ENCODE results near the gene SCN8A.
"Not testable (repeated sequence)": the region's sequence is repeated elsewhere in the genome, so short reads cannot be mapped to it uniquely, and the experiment has no call there.

Gene SCN8A

GRCh38 chr12:51591016-51591901 is at the start of gene SCN8A:
TSS of gene SCN8A (plus strand) at chr12:51591233. CDS start at chr12:51662818, 71,585 bp downstream.
- DNase-seq: no peak

DNA sequence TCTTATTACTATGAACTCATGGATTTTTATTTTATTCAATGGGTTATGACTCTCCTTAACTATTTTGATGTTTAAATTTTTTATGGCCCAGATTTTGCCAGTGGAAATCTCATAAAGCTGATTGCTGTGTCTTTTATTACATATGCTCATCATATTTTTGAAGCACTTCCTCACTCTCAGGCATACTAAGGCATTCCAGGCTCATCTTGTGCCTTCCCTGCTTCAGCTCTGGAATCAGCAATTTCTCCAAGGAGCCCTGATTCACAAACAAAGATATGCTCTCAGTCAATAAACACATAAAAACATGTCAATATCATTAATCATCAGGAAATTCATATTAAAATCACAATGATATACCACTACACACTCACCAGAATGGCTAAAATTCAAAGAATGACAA is 44.9 kb upstream of the SCN8A start:
- no peak for DNase-seq

- DNase-seq: no peak
Observed at GRCh38 chr12:51547606-51548005, 43.4 kb upstream of the SCN8A start.

DNA sequence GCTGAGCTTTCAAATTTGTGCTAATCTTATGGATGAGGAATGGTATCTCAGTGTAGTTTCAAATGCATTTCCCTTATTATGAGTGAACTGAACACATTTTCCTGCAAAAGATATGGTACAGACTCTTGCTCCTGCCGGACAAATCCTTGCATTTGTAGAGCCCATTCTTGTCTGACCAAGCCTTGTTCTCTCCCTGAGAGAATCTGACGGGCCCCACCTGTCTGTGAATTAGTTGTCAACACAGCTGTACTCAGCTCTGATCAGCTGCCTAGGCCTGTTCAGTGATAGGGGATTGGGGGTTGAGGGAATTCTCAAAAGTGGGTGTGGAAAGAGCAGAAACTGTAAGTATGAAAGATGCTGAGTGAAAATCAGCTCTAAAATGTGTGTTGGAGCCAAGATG is 42.8 kb upstream of the SCN8A start:
- DNase-seq: no peak

DNA sequence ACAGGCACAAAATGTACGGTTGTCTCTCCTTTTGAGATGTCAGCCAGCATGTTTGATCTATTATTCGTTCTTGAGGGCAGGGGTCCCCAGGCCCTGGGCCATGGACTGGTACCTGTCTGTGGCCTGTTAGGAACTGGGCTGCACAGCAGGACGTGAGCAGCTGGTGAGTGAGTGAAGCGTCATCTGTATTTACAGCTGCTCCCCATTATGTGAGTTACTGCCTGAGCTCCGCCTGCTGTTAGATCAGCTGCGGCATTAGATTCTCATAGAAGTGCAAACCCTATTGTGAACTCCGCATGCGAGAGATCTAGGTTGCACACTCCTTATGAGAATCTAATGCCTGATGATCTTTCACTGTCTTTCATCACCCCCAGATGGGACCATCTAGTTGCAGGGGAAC is 41.4 kb upstream of the SCN8A start:
- DNase-seq: no peak

GRCh38 chr12:51568271-51569032 is 22.6 kb upstream of the SCN8A start:
- not testable (repeated sequence) for DNase-seq

- no peak for DNase-seq
Observed at GRCh38 chr12:51579321-51579850, 11.6 kb upstream of the SCN8A start.

- no peak for DNase-seq
Observed at GRCh38 chr12:51589060-51589459, 2.0 kb upstream of the SCN8A start.

- DNase-seq: no peak
Observed at GRCh38 chr12:51589557-51590176, 1.4 kb upstream of the SCN8A start.

DNA sequence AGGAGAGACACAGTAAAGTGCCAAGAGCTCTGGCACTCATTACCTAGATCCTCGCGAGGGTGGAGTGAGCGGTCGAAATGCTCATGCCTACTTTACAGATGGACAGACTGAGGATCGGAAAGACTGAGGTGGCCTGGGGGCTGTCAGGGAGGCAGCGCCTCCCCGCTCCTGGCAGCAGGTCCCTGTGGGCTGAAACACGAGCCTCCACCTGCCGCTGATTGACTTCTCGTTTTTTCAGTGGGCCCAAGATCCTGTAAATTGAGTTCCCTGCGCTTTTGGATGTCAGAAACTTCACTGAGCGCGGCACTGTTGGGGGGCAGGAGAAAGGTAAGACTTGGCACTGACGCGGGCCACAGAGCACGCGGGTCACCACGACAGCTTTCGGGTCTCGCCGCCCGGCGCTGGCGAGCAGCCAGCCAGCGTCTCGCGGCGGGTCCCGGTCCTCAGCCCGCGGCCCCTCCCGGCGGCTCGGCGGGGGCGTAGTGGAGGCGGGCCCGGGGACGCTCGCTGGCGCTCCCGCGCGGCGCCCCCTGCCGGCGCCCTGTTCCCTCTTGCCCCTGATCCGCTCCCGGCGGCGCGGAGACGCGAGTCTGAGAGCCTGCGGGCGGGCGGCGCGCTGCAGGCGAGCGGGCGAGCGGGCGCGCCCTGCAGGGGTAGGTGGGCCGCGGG is 552 bp upstream of the SCN8A start:
- peak; percentile 28 for DNase-seq

- DNase-seq: no peak
Observed at GRCh38 chr12:51592034-51592705, 1.1 kb downstream of the SCN8A start.

- DNase-seq: no peak
Observed at GRCh38 chr12:51593021-51593420, 2.0 kb downstream of the SCN8A start.

- no peak for DNase-seq
Observed at GRCh38 chr12:51593539-51593938, 2.5 kb downstream of the SCN8A start.

- no peak for DNase-seq
Observed at GRCh38 chr12:51598156-51598555, 7.1 kb downstream of the SCN8A start.

- no peak for DNase-seq
Observed at GRCh38 chr12:51600721-51601120, 9.7 kb downstream of the SCN8A start.

GRCh38 chr12:51601241-51601640 is 10.2 kb downstream of the SCN8A start:
- no peak for DNase-seq

DNA sequence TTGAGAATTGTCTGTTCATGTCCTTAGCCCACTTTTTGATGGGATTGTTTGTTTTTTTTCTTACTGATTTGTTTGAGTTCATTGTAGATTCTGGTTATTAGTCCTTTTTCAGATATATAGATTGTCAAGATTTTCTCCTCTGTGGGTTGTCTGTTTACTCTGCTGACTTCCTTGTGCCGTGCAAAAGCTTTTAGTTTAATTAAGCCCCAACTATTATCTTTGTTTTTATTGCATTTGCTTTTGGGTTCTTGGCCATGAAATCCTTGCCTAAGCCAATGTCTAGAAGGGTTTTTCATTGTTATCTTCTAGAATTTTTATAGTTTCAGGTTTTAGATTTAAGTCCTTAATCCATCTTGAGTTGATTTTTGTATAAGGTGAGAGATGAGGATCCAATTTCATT is 14.9 kb downstream of the SCN8A start:
- not testable (repeated sequence) for DNase-seq

DNA sequence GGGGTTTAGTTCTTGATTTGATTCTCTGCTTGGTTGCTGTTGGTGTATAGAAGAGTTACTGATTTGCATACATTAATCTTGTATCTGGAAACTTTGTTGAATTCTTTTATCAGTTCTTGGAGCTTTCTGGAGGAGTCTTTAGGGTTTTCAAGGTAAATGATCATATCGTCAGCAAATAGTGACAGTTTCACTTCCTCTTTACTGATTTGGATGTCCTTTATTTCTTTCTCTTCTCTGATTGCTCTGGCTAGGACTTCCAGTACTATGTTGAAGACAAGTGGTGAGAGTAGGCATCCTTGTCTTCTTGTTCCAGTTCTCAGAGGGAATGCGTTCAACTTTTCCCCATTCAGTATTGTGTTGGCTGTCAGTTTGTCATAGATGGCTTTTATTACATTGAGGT is 16.2 kb downstream of the SCN8A start:
- not testable (repeated sequence) for DNase-seq

- DNase-seq: no peak
Observed at GRCh38 chr12:51620448-51620847, 29.4 kb downstream of the SCN8A start.

DNA sequence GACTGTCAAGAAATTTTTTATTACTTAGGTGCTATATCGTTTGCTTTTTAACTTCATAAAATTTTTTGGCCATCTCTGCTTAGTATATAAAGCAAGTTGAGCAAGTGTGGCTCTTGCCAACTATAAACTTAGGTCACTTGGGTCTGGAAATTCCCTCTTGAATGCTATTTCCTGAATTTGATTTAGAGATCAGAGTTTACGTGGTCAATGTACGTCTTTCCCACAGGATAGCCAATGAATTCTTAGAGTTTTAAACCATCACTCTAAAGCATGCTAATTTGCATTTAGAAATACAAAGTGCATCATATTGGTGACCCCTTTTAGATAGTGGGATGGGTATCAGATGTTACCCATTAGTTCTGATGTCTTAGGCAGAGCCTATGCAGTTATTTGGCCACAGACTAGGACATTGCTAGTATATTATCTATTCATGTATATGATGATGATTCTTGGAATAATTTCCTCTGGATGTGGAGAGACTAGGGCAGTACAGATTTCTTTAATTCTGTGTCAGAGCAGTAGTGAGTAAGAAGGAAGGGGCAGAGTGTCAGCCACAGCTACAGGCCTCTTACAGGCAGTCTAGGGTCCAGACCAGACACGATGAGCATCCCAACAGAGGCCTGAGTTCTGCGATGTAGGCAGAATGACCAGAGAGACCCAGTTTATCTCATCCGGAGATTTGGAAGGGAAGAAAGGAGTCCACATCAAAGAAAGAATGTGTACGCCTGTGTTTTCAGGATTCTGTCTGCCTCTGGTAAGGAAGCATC is 30.3 kb downstream of the SCN8A start:
- no peak for DNase-seq

DNA sequence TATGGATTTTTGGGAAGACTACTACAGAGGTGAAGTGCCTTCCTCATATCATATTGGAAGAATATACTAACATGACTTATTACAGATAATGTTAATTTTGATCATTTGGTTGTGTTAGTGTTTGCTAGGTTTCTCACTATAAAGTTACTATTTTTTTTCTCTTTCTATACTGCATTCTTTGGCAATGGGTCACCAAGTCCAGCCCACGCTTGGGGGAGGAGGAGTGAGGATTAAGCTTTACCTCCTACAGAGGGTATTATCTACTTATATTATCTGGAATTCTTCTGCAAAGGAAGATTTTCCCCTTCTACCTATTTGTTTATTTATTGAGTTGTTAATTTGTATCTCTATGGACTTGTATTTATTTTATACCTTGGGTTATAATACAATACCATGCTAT is 31.5 kb downstream of the SCN8A start:
- DNase-seq: no peak

Measured in NCI-H1436 treated with DMSO at 0.1 percent for 48 hours (cell line).